ENCODE results near the gene HMGXB3. TPM values are rescaled to one million over a fixed set of nuclear protein-coding genes. Genes with fewer than 3 reads are reported as not detected.
"Not testable (repeated sequence)": the region's sequence is repeated elsewhere in the genome, so short reads cannot be mapped to it uniquely, and the experiment has no call there.

HMGXB3 gene
- total RNA-seq, 1 donor from 2014 or later, result 43.3 TPM

DNA sequence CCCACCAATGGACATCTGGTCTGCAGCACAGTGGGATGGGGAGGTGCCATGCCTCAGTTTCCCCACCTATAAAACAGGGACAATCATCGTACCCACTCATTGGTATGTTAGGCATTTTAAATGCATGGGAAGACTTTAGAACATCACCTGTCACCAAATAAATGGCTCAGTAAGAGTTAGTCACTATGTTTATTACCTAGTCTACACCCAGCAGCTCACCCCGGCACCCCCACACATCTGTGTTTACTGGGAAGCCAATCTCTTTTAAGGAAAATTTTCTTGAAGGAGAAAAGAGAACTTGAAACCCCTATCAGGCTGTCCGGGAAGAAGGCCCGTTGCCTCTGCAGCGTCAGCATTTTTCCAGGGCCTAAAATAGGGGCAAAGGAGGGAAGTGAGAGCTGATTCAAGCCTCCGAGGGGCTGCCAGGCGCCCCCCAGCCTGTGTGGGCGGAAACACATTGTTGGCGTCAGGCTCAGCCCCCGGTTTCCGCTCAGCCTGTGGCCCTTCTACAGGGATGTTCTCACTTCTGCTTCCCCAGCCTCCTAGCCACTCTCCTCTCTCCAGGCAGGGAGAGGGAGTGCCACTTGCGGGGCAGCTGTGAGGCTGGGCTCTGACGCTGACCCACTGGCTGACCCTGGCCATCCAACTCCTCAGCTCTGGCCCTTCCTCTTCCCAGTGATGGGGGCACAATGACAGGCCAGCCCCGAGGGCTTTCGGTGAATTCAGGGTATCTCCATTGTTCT is 81.2 kb downstream of the HMGXB3 start:
- intact Hi-C loops (cut with micrococcal nuclease), result no loop called here

DNA sequence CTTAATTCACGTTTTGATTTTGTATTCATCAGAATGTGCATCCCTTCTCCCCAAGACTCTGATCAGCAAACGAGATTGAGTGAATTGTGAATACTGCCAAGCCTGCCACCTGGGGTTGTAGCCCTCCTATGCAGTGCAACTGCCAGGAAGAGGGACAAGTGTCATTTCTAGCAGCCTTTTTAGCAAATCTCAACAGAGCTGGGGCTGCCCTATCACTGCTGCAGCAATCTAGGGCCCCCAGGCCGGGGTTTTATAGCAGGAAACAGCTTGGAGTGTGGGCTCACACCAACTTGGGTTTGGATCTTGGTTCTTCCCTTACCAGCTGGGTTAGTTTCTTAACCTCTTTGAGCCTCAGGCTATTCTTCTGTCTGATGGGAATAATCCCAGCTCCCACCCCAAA is 81.8 kb downstream of the HMGXB3 start:
- intact Hi-C loops (cut with micrococcal nuclease), result no loop called here

GRCh38 chr5:150082889-150083288 is 82.3 kb downstream of the HMGXB3 start:
- intact Hi-C loops (cut with micrococcal nuclease), result no loop called here

DNA sequence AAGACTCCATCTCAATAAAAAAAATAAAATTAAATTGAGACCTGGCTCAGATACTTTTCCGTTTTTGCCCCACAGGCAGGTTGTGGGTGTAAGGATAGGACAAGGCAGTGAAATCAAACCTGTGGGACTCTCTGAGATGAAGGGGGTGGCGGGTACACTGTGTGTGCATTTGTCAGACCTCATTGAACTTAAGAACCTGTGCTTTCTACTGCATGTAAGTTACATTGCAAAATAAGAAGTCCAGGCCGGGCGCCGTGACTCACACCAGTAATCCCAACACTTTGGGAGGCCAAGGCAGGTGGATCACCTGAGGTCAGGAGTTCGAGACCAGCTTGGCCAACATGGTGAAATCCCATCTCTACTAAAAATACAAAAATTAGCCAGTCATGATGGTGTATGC is 84.2 kb downstream of the HMGXB3 start:
- intact Hi-C loops (cut with micrococcal nuclease), result not testable (repeated sequence)

- intact Hi-C loops (cut with micrococcal nuclease), result no loop called here
Observed at GRCh38 chr5:150085191-150085912, 84.8 kb downstream of the HMGXB3 start.

GRCh38 chr5:150085950-150086715 is 85.6 kb downstream of the HMGXB3 start, which contains the start of gene CSF1R:
Gene CSF1R (minus strand): TSS chr5:150086554. CDS start chr5:150086427, 127 bp downstream.
- intact Hi-C loops (cut with micrococcal nuclease), result no loop called here

- intact Hi-C loops (cut with micrococcal nuclease), result no loop called here
Observed at GRCh38 chr5:150092159-150092787, 91.7 kb downstream of the HMGXB3 start.

DNA sequence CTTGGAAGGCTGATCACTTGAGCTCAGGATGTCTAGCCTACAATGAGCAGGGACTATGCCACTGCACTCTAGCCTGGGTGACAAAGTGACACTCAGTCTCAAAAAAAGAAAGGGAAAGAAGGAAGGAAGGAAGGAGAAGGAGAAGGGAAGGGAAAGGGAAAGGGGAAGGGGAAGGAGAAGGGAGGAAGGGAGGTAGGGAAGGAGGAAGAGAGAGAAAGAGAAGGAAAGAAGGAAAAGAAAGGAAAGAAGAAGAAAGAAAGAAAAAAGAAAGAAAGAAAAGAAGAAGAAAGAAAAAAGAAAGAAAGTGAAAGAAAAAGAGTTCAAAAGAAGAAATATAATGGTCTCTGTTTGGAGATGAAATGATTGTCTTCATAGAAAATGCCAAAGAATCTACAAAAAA is 96.6 kb downstream of the HMGXB3 start:
- intact Hi-C loops (cut with micrococcal nuclease), result no loop called here

DNA sequence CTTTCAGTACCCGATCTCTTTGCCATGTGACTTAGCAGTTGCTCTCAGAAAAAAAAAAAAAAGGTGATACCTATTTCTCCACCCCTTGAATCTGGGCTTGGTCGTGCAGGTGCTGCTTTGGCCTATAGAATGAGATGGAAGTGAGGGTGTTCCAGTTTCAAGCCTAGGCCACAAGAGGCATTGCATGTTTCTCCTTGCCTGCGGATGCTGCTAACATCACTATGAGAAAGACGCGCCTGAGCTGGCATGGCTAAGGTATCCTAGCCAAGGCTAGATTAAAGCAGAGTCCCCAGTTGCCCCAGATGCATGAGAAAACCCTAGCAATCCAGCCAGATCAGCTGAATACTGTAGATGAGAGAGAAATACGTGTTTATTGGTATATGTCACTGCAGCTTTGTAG is 100.5 kb downstream of the HMGXB3 start:
- intact Hi-C loops (cut with micrococcal nuclease), result no loop called here

Other genes with a start within 250 kb of the HMGXB3 start
- gene PDE6A, start 55.9 kb upstream of the HMGXB3 start, total RNA-seq, result not detected in 2 replicates
- 11.1 and 12.0 TPM in 2 replicates for gene SLC26A2, start 40.0 kb upstream of the HMGXB3 start, total RNA-seq
- 2.2 and 2.5 TPM in 2 replicates for gene TIGD6, start 85 bp upstream of the HMGXB3 start, total RNA-seq
- 0.15 and 0.59 TPM in 2 replicates for gene CSF1R, start 85.8 kb downstream of the HMGXB3 start, total RNA-seq
- gene PDGFRB, start 155.1 kb downstream of the HMGXB3 start, total RNA-seq, result 11.4 and 12.3 TPM in 2 replicates
- not detected in 2 replicates for gene CDX1, start 166.0 kb downstream of the HMGXB3 start, total RNA-seq
- not detected in 2 replicates for gene SLC6A7, start 189.3 kb downstream of the HMGXB3 start, total RNA-seq

Measured in T-helper 1 cell treated with Interleukin-12 subunit alpha and Interleukin-12 subunit beta and Interleukin-4 antibody, amounts not matched to agents 30 ng/mL and 1 ng/mL, for 36 hours (primary cell).